GM21447 (cell line): Measurements from ENCODE around the gene ZNF77.
"Not testable (repeated sequence)": the region's sequence is repeated elsewhere in the genome, so short reads cannot be mapped to it uniquely, and the experiment has no call there.

Source experiments
- ATAC-seq: cut with Tn5 transposase; IDR thresholded peaks from one replicate; pipeline ENCODE4 v1.9.1; 2021; ENCODE audit not compliant: unreplicated experiment

Gene ZNF77

GRCh38 chr19:2922987-2923386 is 21.8 kb downstream of the ZNF77 start:
- no peak for ATAC-seq

GRCh38 chr19:2917275-2918184 is 27.2 kb downstream of the ZNF77 start:
- ATAC-seq: no peak

- ATAC-seq: no peak
Measured at GRCh38 chr19:2912306-2912705, 32.5 kb downstream of the ZNF77 start.

- no peak for ATAC-seq
Measured at GRCh38 chr19:2906631-2907195, 38.1 kb downstream of the ZNF77 start.

- ATAC-seq: no peak
Measured at GRCh38 chr19:2905918-2906519, 38.8 kb downstream of the ZNF77 start.

- ATAC-seq: not testable (repeated sequence)
Measured at GRCh38 chr19:2903326-2903725, 41.4 kb downstream of the ZNF77 start.

- no peak for ATAC-seq
Measured at GRCh38 chr19:2902590-2903218, 42.1 kb downstream of the ZNF77 start.

- peak; percentile 94 for ATAC-seq
Measured at GRCh38 chr19:2900296-2901252, 44.2 kb downstream of the ZNF77 start, which contains the start of gene ZNF57. Gene ZNF57, plus strand, starts transcription at chr19:2900928. Its CDS starts 118 bp downstream, at chr19:2901046.

GRCh38 chr19:2896694-2897093 is 48.1 kb downstream of the ZNF77 start:
- ATAC-seq: no peak

GRCh38 chr19:2890531-2890930 is 54.2 kb downstream of the ZNF77 start:
- ATAC-seq: not testable (repeated sequence)

GRCh38 chr19:2888731-2889224 is 56.0 kb downstream of the ZNF77 start:
- ATAC-seq: no peak

GRCh38 chr19:2887391-2887914 is 57.3 kb downstream of the ZNF77 start:
- ATAC-seq: no peak

GRCh38 chr19:2885736-2886135 is 59.0 kb downstream of the ZNF77 start:
- ATAC-seq: no peak

GRCh38 chr19:2883686-2884439 is 60.9 kb downstream of the ZNF77 start:
- no peak for ATAC-seq
